GM23338 (cell line): ENCODE measurements around the gene CYP27A1. TPM values are rescaled to one million over a fixed set of nuclear protein-coding genes. Genes with fewer than 3 reads are reported as not detected.

Experiments
- ATAC-seq: fragments of 200-7000 bp; cut with Tn5 transposase; 3 replicates; pipeline ENCODE4 v1.9.1; 2020
- DNase-seq: peaks from one replicate; pipeline ENCODE4 v3.0.0-alpha.2; 2015; ENCODE audit warnings: low spot score
- H2AFZ ChIP-seq: fragments of 200-600 bp; sonication (generic); 2 replicates; pipeline ENCODE4 v1.8.0; 2016; ENCODE audit warnings: antibody characterized with exemption, mild to moderate bottlenecking, moderate library complexity
- H3F3A ChIP-seq: fragments of 200-600 bp; sonication (generic); replicated peaks from 2 replicates; pipeline ENCODE4 v1.8.0; 2017; ENCODE audit warnings: antibody characterized with exemption, mixed run types, low read depth
- H3K27ac ChIP-seq: fragments of 200-600 bp; sonication (generic); 2 replicates; pipeline ENCODE4 v1.6.1; 2016; ENCODE audit warnings: low read depth
- H3K27me3 ChIP-seq: fragments of 200-600 bp; sonication (generic); 2 replicates; pipeline ENCODE4 v1.8.0; 2016; ENCODE audit warnings: mild to moderate bottlenecking, mixed run types, moderate library complexity; ENCODE audit not compliant: insufficient read depth
- H3K36me3 ChIP-seq: fragments of 200-600 bp; sonication (generic); 2 replicates; pipeline ENCODE4 v1.8.0; 2016; ENCODE audit warnings: mild to moderate bottlenecking; ENCODE audit not compliant: insufficient read depth
- H3K4me1 ChIP-seq: fragments of 200-600 bp; sonication (generic); 2 replicates; pipeline ENCODE4 v1.8.0; 2016; ENCODE audit warnings: mild to moderate bottlenecking, moderate library complexity; ENCODE audit not compliant: insufficient read depth
- H3K4me2 ChIP-seq: fragments of 200-600 bp; sonication (generic); 2 replicates; pipeline ENCODE4 v1.7.1; 2017; ENCODE audit warnings: mixed run types
- H3K4me3 ChIP-seq: fragments of 200-600 bp; sonication (generic); 2 replicates; pipeline ENCODE4 v1.6.1; 2016; ENCODE audit warnings: mixed run types
- H3K79me2 ChIP-seq: fragments of 200-600 bp; sonication (generic); replicated peaks from 2 replicates; pipeline ENCODE4 v1.8.0; 2017; ENCODE audit warnings: mild to moderate bottlenecking; ENCODE audit not compliant: insufficient read depth
- H3K9me2 ChIP-seq: fragments of 200-600 bp; sonication (generic); 2 replicates; pipeline ENCODE4 v1.8.0; 2017; ENCODE audit not compliant: insufficient read depth
- H4K20me1 ChIP-seq: fragments of 200-600 bp; sonication (generic); replicated peaks from 2 replicates; pipeline ENCODE4 v1.8.0; 2017; ENCODE audit warnings: mild to moderate bottlenecking; ENCODE audit not compliant: insufficient read depth
- H3K27ac Mint-ChIP-seq: 2 replicates; pipeline ENCODE4 v1.8.0; 2020; ENCODE audit warnings: inconsistent platforms, mild to moderate bottlenecking, moderate library complexity, mixed read lengths
- H3K27me3 Mint-ChIP-seq: 3 replicates; pipeline ENCODE4 v1.8.0; 2022; ENCODE audit warnings: low read depth, mild to moderate bottlenecking, moderate library complexity, mixed read lengths, inconsistent platforms; ENCODE audit not compliant: insufficient read depth, poor library complexity
- H3K36me3 Mint-ChIP-seq: 3 replicates; pipeline ENCODE4 v1.8.0; 2021; ENCODE audit warnings: low read depth, mild to moderate bottlenecking, inconsistent platforms, moderate library complexity, mixed read lengths
- H3K4me1 Mint-ChIP-seq: 3 replicates; pipeline ENCODE4 v1.8.0; 2020; ENCODE audit warnings: mild to moderate bottlenecking, inconsistent platforms, mixed read lengths
- H3K4me3 Mint-ChIP-seq: 3 replicates; pipeline ENCODE4 v1.8.0; 2021; ENCODE audit warnings: moderate library complexity, mild to moderate bottlenecking, inconsistent platforms, mixed read lengths
- H3K9me3 Mint-ChIP-seq: 3 replicates; pipeline ENCODE4 v1.8.0; 2020; ENCODE audit warnings: moderate library complexity, mild to moderate bottlenecking, inconsistent platforms, mixed read lengths
- CREB1 ChIP-seq: fragments of 250-450 bp; sonication (Bioruptor Pico); IDR thresholded peaks from 2 replicates; pipeline ENCODE4 v1.5.0; 2020; ENCODE audit warnings: low read depth, mild to moderate bottlenecking, moderate library complexity
- EZH2 ChIP-seq: fragments of 200-600 bp; sonication (generic); IDR thresholded peaks from one replicate; pipeline ENCODE4 v1.8.0; 2017; ENCODE audit warnings: antibody characterized with exemption, mild to moderate bottlenecking, low read depth; ENCODE audit not compliant: unreplicated experiment
- EZH2phosphoT487 ChIP-seq: fragments of 200-600 bp; sonication (generic); IDR thresholded peaks from one replicate; pipeline ENCODE4 v1.8.1; 2018; ENCODE audit warnings: antibody characterized with exemption; ENCODE audit not compliant: unreplicated experiment
- JUNB ChIP-seq: IDR thresholded peaks from one replicate; pipeline ENCODE4 v1.6.1; 2016; ENCODE audit warnings: antibody characterized with exemption; ENCODE audit not compliant: unreplicated experiment
- NANOG ChIP-seq: IDR thresholded peaks from 2 replicates; pipeline ENCODE4 v1.6.1; 2016; ENCODE audit warnings: antibody characterized with exemption, borderline replicate concordance
- POLR2AphosphoS5 ChIP-seq: IDR thresholded peaks from 2 replicates; pipeline ENCODE4 v1.6.1; 2016; ENCODE audit warnings: antibody characterized with exemption, low read depth
- STAT1 ChIP-seq: IDR thresholded peaks from one replicate; pipeline ENCODE4 v1.6.1; 2016; ENCODE audit warnings: antibody characterized with exemption; ENCODE audit not compliant: unreplicated experiment
- ZNF114 ChIP-seq: fragments of 250-450 bp; sonication (Bioruptor Pico); IDR thresholded peaks from 2 replicates; pipeline ENCODE4 v1.5.0; 2020; ENCODE audit warnings: mild to moderate bottlenecking, moderate library complexity
- ZNF331 ChIP-seq: fragments of 250-450 bp; sonication (Bioruptor Pico); IDR thresholded peaks from 2 replicates; pipeline ENCODE4 v1.5.0; 2020; ENCODE audit warnings: low read depth, mild to moderate bottlenecking, moderate library complexity
- polyA plus RNA-seq: library from polyadenylated mRNA; unstranded; fragments of >200 nt; fragmentation: Nextera tagmentation; extraction: Ambion mirVana; gene quantifications from 2 replicates; pipeline ENCODE4 v1.2.1, GENCODE V29; 2016
- total RNA-seq: library from RNA; depleted of rRNA; stranded (reverse); fragments of >200 nt; shearing (Covaris generic); gene quantifications from 2 replicates; pipeline ENCODE4 v1.2.3, GENCODE V29; 2014
- TF ChIP-seq, protein P1 (sequence below): IDR thresholded peaks from 2 replicates; pipeline ENCODE4 v1.6.1; 2016; ENCODE audit warnings: antibody characterized with exemption
- TF ChIP-seq, protein P2 (sequence below): IDR thresholded peaks from one replicate; pipeline ENCODE4 v1.6.1; 2018; ENCODE audit warnings: antibody characterized with exemption; ENCODE audit not compliant: unreplicated experiment
- TF ChIP-seq, protein P3 (sequence below): fragments of 250-450 bp; sonication (Bioruptor Pico); IDR thresholded peaks from 2 replicates; pipeline ENCODE4 v1.5.0; 2020; ENCODE audit warnings: mild to moderate bottlenecking, moderate library complexity
- TF ChIP-seq, protein P4 (sequence below), 2 experiments: fragments of 200-600 bp in 1 of 2; sonication (generic) in 1 of 2; conservative IDR thresholded peaks; 2 replicates each; pipeline versions ENCODE4 v1.5.1 to v1.6.1; 2016 to 2017; ENCODE audit warnings: antibody characterized with exemption in 2 of 2, low read depth in 2 of 2, mild to moderate bottlenecking in 2 of 2, moderate library complexity in 1 of 2

CYP27A1 gene
- total and polyA plus RNA-seq, 2 experiments from 2014 or later: 2.2 to 6.9 TPM

DNA sequence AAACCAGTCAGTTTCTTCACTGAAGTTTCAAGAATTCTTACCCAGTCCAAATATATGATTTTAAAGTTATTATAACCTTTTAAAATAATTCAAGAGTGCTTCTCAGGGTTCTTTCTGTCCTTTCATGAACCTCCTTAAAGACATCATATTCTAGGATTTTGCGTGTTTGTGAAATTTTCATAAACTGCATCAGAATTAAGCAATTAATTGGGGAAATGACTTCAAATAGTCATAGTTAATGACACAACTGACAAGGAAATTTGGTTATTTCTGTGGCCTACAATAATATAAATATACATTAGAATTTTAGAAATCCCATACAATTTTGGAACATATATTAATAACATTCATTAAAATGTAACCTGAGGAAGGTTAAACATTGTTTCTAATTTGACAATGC, 10.5 kb downstream of the CYP27A1 start:
- no peak for ATAC-seq

More for the DNA sequence above, 10.5 kb downstream of the CYP27A1 start:
- H3K79me2 ChIP-seq: no peaks in the 10 kb centered on the region
- H2AFZ ChIP-seq: no peak overlapping the region
- Mint-ChIP-seq H3K9me3 (no peaks in the 10 kb centered on the region), H3K36me3 (no peaks in the 10 kb centered on the region), H3K27me3 (no peaks in the 10 kb centered on the region), H3K4me3 (no peak overlapping the region), H3K4me1 (peaks cover 5% of the 10 kb centered on the region; the same call in 2 of the 3 replicates), H3K27ac (no peak overlapping the region)
- no peak overlapping the region for H3K4me3 ChIP-seq
- no peak overlapping the region for H3K4me2 ChIP-seq
- H3F3A ChIP-seq: no peaks in the 10 kb centered on the region
- H3K27ac ChIP-seq: no peak overlapping the region
- H3K36me3 ChIP-seq: no peaks in the 10 kb centered on the region
- peaks cover 5% of the 10 kb centered on the region; the same call in 1 of the 2 replicates for H3K4me1 ChIP-seq
- TF ChIP-seq EZH2phosphoT487 (no peak), NANOG (no peak), EZH2 (no peak), STAT1 (no peak), ZNF331 (no peak), CREB1 (CRISPR knock-in tag) (no peak), POLR2AphosphoS5 (no peak), JUNB (no peak), ZNF114 (no peak)
- TF ChIP-seq, protein P1, sequence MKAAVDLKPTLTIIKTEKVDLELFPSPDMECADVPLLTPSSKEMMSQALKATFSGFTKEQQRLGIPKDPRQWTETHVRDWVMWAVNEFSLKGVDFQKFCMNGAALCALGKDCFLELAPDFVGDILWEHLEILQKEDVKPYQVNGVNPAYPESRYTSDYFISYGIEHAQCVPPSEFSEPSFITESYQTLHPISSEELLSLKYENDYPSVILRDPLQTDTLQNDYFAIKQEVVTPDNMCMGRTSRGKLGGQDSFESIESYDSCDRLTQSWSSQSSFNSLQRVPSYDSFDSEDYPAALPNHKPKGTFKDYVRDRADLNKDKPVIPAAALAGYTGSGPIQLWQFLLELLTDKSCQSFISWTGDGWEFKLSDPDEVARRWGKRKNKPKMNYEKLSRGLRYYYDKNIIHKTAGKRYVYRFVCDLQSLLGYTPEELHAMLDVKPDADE: no peak
- TF ChIP-seq, protein P2, sequence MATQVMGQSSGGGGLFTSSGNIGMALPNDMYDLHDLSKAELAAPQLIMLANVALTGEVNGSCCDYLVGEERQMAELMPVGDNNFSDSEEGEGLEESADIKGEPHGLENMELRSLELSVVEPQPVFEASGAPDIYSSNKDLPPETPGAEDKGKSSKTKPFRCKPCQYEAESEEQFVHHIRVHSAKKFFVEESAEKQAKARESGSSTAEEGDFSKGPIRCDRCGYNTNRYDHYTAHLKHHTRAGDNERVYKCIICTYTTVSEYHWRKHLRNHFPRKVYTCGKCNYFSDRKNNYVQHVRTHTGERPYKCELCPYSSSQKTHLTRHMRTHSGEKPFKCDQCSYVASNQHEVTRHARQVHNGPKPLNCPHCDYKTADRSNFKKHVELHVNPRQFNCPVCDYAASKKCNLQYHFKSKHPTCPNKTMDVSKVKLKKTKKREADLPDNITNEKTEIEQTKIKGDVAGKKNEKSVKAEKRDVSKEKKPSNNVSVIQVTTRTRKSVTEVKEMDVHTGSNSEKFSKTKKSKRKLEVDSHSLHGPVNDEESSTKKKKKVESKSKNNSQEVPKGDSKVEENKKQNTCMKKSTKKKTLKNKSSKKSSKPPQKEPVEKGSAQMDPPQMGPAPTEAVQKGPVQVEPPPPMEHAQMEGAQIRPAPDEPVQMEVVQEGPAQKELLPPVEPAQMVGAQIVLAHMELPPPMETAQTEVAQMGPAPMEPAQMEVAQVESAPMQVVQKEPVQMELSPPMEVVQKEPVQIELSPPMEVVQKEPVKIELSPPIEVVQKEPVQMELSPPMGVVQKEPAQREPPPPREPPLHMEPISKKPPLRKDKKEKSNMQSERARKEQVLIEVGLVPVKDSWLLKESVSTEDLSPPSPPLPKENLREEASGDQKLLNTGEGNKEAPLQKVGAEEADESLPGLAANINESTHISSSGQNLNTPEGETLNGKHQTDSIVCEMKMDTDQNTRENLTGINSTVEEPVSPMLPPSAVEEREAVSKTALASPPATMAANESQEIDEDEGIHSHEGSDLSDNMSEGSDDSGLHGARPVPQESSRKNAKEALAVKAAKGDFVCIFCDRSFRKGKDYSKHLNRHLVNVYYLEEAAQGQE: no peak
- TF ChIP-seq, protein P3, sequence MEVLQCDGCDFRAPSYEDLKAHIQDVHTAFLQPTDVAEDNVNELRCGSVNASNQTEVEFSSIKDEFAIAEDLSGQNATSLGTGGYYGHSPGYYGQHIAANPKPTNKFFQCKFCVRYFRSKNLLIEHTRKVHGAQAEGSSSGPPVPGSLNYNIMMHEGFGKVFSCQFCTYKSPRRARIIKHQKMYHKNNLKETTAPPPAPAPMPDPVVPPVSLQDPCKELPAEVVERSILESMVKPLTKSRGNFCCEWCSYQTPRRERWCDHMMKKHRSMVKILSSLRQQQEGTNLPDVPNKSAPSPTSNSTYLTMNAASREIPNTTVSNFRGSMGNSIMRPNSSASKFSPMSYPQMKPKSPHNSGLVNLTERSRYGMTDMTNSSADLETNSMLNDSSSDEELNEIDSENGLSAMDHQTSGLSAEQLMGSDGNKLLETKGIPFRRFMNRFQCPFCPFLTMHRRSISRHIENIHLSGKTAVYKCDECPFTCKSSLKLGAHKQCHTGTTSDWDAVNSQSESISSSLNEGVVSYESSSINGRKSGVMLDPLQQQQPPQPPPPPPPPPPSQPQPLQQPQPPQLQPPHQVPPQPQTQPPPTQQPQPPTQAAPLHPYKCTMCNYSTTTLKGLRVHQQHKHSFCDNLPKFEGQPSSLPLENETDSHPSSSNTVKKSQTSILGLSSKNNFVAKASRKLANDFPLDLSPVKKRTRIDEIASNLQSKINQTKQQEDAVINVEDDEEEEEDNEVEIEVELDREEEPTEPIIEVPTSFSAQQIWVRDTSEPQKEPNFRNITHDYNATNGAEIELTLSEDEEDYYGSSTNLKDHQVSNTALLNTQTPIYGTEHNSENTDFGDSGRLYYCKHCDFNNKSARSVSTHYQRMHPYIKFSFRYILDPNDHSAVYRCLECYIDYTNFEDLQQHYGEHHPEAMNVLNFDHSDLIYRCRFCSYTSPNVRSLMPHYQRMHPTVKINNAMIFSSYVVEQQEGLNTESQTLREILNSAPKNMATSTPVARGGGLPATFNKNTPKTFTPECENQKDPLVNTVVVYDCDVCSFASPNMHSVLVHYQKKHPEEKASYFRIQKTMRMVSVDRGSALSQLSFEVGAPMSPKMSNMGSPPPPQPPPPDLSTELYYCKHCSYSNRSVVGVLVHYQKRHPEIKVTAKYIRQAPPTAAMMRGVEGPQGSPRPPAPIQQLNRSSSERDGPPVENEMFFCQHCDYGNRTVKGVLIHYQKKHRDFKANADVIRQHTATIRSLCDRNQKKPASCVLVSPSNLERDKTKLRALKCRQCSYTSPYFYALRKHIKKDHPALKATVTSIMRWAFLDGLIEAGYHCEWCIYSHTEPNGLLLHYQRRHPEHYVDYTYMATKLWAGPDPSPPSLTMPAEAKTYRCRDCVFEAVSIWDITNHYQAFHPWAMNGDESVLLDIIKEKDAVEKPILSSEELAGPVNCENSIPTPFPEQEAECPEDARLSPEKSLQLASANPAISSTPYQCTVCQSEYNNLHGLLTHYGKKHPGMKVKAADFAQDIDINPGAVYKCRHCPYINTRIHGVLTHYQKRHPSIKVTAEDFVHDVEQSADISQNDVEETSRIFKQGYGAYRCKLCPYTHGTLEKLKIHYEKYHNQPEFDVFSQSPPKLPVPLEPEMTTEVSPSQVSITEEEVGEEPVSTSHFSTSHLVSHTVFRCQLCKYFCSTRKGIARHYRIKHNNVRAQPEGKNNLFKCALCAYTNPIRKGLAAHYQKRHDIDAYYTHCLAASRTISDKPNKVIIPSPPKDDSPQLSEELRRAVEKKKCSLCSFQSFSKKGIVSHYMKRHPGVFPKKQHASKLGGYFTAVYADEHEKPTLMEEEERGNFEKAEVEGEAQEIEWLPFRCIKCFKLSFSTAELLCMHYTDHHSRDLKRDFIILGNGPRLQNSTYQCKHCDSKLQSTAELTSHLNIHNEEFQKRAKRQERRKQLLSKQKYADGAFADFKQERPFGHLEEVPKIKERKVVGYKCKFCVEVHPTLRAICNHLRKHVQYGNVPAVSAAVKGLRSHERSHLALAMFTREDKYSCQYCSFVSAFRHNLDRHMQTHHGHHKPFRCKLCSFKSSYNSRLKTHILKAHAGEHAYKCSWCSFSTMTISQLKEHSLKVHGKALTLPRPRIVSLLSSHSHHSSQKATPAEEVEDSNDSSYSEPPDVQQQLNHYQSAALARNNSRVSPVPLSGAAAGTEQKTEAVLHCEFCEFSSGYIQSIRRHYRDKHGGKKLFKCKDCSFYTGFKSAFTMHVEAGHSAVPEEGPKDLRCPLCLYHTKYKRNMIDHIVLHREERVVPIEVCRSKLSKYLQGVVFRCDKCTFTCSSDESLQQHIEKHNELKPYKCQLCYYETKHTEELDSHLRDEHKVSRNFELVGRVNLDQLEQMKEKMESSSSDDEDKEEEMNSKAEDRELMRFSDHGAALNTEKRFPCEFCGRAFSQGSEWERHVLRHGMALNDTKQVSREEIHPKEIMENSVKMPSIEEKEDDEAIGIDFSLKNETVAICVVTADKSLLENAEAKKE (CRISPR knock-in tag): no peak
- TF ChIP-seq, protein P4, sequence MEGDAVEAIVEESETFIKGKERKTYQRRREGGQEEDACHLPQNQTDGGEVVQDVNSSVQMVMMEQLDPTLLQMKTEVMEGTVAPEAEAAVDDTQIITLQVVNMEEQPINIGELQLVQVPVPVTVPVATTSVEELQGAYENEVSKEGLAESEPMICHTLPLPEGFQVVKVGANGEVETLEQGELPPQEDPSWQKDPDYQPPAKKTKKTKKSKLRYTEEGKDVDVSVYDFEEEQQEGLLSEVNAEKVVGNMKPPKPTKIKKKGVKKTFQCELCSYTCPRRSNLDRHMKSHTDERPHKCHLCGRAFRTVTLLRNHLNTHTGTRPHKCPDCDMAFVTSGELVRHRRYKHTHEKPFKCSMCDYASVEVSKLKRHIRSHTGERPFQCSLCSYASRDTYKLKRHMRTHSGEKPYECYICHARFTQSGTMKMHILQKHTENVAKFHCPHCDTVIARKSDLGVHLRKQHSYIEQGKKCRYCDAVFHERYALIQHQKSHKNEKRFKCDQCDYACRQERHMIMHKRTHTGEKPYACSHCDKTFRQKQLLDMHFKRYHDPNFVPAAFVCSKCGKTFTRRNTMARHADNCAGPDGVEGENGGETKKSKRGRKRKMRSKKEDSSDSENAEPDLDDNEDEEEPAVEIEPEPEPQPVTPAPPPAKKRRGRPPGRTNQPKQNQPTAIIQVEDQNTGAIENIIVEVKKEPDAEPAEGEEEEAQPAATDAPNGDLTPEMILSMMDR (conservative IDR thresholded peaks at IDR 0.05; ENCODE audit: low read depth in 2 of 2): no peak
- H3K9me2 ChIP-seq: no peaks in the 10 kb centered on the region
- DNase-seq: no peak
- H4K20me1 ChIP-seq: no peaks in the 10 kb centered on the region; the same call in 1 of the 2 replicates
- no peaks in the 10 kb centered on the region for H3K27me3 ChIP-seq
